Activated CD4-positive, alpha-beta T cell treated with anti-CD3 and anti-CD28 coated beads, Interleukin-2, amount 50 U/mL, for 4 hours (primary cell): Measurements from ENCODE around the gene TDRD3.

Source experiments
- DNase-seq, 2 experiments: peaks; one replicate each; pipeline ENCODE4 v3.0.0-alpha.2; 2020

The TDRD3 gene

DNA sequence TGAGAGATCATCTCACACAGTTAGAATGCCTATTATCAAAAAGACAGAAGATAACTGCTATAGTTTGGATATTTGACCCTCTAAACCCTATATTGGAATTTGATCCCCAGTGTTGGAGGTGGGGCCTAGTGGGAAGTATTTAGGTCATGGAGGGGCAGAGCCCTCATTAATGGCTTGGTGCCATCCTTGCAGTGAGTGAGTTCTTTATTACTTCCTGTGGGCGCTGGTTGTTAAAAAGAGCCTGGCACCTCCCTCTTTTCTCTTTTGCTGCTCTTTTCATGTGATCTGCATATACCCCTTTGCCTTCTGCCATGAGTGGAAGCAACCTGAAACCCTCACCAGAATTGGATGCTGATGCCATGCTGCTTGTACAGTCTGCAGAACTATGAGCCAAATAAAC, 66.8 kb downstream of the TDRD3 start:
- no peak for DNase-seq

DNA sequence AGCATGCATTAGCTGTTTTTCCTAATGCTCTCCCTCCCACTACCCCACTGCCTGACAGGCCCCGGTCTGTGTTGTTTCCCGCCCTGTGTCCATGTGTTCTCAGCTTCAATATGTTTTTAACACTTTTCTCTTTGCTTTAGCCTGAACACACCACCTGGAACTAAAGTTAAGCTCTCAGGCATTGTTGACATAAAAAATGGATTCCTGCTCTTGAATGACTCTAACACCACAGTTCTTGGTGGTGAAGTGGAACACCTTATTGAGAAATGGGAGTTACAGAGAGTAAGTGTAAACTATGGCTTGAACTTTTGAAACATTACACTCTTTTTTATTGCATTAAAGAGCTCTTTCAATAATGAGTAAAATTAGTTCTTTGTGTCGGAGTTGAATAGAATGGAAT, 70.1 kb downstream of the TDRD3 start:
- DNase-seq: no peak

DNA sequence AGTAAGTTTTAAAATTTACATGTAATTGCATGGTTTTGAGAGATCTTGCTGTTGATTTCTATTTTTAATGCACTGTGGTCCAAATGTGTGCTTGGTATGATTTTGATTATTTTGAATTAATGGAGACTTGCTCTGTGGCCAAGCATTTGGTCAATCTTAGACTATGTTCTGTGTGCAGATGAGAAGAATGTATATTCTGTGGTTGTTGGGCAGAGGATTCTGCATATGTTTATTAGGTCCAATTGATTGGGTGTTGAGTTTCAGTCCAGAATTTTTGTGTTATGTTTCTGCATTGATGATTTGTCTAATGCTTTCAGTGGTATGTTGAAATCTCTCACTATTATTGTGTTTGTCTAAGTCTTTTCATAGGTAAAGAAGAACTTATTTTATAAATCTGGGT, 82.3 kb downstream of the TDRD3 start:
- DNase-seq: no peak

DNA sequence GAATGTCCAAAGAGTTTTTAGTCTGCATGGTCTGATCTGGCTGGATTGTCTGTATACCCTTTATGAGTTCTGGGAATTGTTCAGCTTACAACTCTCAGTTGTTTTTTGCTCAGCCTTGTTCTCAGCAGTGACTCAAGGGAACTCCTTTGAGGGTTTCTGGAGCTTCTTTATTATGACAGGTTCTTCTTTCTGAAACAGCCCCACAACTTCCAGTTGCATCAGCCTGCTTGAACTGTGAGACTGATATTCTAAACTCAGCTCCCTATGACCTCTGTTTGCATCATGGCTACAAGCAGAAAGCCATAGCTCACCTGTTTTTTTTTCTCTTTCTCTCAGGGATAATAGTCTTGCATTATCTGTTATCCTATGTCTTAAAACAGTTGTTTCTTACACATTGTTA, 85.0 kb downstream of the TDRD3 start:
- DNase-seq: no peak

DNA sequence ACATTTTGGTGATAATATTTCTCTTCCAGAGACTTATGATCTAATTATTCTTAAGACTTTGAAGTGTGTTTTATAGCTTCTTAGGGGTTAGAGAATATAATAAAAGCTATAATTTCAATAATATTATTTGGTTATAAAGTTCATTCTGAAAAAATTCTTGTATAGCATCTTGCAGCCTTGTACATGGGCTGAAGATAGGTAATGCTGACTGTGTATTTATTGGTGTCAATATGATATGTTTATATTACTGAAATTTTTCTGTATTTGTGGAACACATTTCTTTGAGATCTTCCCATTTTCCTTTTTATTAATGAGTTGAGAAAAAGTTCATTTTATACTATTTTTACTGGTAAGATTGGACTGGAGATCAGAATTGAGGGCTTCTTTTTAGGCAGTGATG, 87.8 kb downstream of the TDRD3 start:
- no peak for DNase-seq

DNA sequence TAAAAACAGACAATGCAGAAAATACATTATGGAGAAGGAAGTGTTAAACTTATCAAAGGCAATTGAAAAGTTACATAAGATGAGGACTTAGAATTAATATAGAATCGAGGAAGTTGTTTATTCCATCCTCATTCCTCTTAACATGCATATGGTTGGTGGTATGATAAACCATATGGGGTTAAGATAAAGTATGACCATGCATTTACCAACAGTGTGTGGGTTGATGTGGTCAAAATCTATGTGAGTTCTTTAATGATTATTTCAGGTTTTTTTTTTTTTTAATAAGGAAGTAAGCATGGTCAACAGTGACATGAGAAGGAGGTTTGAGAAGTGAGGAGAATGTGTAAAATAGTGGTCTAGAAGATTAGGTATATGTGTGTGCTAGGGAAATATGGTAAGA, 94.5 kb downstream of the TDRD3 start:
- no peak for DNase-seq

DNA sequence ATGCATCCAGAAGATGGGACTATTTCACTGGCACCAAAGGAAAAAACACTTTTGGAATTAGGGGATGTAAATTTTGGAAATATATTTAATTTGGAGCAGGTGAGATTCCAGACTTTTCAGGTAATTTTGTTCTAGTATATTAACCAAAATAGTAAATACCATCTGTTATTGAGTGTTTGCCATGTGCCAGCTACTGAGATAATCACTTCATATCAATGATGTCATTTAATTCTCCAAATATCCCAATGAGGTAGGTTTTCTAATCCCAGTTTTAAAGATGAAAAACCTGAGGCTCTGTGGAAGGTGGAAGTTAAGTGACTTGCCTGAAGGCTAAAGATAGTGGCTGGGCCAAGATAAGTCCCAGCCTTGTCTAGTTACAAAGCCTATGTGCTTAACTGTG, 95.2 kb downstream of the TDRD3 start:
- DNase-seq: no peak

DNA sequence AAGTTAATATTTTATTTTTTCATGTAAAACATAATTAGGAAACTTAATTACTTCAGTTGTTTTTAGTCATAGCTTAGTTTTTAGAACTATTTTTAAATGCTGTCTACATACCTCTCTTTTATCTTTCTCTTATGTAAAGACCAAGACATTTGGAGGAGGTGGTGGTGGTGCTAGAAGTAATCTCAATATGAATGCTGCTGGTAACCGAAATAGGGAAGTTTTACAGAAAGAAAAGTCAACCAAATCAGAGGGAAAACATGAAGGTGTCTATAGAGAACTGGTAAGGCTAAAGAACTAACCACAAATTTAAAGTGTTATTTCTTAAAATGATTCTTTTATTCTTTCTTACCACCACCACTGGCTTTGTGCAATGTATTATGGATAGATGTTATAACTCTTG, 97.3 kb downstream of the TDRD3 start:
- no peak for DNase-seq

DNA sequence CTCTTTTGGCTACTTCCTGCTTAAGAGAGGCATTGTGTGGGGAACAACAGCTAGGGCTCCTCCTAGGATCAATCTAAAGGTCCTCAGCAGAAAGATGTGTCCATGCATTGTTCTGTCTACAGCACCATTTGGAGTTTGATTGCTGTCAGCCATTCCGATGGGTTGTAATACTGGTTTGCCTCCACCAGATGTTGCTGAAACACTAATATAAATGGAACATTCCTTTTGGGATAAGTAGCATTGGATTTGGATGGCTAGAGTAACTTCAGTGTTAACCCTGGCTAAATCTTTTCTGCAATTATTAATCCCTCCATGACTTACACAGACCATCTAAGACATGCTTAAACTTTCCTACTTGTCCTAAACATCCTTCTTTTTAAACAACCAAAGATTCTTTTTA, 104.2 kb downstream of the TDRD3 start:
- DNase-seq: no peak

DNA sequence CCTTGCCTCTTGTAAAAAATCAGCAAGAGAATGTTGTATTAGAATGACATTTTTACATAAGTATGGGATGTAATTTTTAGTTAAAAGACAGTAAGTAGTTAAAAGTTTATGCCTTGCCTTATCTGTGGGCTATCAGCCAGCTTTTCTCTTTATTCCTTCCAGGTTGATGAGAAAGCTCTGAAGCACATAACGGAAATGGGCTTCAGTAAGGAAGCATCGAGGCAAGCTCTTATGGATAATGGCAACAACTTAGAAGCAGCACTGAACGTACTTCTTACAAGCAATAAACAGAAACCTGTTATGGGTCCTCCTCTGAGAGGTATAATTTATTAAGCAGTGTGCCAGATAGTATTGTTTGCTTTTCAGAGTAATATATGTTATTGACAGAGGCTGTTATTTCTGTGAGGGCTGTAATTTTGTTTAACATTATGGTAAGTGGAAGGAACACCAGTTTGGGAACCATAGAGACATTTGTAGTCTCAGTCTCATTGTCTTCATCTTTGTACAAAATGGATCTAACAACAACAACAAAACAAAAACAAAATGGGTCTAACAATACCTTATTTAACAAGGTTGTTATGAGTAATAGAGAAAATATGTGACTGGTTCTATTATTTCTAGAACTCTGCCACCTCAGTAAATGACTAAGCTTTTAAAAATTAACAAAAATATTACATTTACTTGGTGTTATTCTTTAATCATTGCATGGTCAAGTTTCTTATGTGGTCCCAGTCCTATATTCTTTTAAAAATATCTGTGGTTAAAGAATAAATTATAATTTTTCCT, 112.8 kb downstream of the TDRD3 start:
- no peak for DNase-seq

DNA sequence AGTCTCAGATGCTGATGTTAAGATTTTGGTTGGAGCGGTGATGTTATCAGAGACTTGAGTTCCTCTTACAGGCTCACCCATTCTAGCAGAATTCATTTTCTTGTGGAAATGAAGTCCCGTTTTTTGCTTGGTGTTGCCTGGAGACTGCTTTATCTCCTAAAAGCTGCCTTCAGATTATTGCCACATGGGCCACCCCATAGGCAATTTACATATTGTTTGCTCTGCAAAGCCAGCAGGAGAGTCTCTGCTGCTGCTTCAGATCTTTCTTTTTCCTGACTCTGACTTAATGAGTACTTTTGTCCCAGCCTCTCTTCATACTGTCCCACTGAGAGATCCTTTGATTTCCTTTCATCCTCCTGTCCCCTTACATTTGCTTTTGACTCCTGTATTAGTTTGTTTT, 114.6 kb downstream of the TDRD3 start:
- DNase-seq: no peak

DNA sequence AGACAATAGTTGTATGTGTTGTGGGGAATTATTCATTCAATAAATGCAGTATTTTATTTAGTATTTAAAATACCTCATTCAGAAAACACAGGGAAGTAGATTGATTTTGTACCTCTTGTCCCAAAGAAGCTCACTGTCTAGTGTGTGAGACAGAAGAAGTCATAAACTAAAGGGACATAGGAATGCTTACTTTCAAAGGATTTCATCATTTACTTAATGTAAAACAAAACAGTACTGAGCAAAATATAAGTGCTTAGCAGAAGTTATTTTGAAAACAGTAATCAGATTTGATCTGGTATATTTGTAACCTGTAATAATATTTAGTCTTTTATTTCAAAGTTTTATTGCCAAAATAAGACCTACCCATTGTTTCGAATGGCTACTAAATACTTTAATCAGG, 117.9 kb downstream of the TDRD3 start:
- no peak for DNase-seq

DNA sequence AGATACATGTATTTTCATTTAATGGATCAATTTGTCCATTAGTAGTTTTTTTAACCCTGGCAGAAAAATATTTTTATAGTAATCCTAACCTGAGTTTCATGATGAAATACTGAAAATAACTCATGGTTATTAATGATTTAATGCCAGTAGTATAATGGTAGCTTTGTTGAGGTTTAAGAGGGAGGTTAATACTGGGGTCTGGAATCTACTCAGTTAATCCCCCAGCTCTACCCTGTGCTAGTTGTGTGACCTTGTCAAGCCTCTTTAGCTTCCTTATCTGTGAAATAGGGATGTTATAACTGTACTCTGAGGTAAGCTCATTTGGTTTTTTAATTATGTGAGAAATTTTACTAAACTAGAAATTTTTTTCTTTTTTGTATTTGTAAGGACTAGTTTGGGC, 122.5 kb downstream of the TDRD3 start:
- DNase-seq: no peak

DNA sequence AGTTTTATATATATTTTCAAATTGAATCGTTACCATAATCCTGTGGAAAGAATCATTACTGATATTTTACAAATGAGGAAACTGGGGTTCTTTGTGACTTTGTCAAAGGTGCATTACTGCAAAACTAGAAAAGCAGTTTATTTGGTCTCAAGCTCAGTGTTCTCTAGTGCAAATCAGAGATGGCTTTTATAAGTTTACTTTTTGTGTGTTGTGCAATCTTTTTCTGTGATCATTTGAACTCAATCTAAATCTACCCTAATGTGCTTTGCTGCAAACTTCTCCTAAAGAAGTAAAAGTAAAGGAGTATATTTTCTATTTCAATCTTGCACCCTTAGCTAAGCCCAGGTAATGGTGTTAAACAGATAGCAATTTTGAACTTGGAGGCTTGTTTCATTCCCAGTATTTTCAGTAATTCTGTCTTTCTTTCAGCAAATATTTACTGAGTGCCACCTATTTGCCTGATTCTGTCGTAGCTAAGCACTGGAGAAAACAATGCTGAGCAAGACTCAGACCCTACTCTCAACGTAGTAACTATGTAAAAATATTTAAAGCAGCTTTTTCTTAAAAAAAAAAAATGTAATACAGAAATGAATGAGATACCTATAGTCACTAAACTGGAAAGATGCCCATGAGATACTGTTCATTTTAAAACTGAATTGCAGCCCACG, 124.0 kb downstream of the TDRD3 start:
- DNase-seq: no peak

DNA sequence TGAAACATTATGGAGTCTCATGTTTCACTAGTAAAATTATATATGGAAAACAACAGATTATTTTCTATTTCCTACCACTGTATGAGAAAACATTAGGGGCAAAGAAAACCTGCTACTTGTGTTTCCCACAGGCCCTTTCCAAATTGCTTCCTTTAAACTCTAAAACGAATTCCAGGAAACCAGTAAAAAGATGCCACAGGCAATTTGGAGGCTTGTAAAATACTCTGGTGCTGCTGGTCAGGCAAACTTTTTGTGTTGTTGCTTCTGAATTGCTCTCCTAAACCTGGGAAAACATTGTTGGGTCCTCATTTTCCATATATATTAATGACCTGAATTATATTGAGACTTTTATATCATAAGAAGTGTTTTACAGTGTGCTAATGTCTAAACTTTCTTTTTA, 141.5 kb downstream of the TDRD3 start:
- DNase-seq: no peak

DNA sequence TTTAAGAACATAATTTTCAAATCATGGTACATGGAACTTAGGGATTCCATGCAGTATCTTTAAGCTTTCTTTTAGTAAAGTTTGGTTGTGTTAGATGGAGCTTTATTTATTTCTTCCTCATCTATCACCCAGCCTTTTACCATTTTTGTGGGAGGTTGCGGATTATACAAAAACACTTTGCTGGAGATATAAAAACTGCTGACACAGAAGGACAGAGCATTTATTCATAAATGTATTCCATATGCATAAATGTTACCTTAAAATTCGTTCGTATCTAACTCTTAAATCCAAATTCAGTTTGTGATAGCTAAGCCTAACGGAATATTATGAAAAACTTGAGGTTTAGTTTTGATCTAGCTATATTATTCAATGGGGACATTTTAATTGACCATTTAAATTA, 143.3 kb downstream of the TDRD3 start:
- DNase-seq: no peak

DNA sequence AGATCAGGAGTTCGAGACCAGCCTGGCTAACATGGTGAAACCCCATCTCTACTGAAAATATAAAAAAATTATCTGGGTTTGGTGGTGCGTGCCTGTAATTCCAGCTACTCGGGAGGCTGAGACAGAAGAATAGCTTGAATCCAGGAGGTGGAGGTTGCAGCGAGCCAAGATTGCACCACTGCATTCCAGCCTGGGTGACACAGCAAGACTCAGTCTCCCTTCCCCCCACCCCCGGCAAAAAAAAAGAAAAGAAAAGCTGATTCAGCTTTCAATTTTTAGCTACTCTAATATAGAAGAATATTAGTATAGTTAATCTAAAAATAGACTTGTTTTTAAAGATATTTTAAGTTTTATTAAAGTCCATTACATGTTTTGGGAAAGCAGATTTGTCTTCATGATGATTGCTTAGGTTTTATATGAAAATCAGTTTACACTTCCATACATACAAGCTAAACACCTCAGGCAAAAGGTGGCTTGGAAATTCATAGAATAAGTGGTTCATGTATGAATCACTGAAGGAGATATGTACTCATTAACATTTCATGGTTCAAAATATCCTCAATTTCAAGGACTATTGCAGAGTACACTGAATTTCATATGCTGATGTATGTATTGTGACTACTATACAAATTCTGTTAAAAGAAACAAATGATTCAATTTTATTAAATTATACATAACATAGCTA, 165.2 kb downstream of the TDRD3 start:
- no peak for DNase-seq

DNA sequence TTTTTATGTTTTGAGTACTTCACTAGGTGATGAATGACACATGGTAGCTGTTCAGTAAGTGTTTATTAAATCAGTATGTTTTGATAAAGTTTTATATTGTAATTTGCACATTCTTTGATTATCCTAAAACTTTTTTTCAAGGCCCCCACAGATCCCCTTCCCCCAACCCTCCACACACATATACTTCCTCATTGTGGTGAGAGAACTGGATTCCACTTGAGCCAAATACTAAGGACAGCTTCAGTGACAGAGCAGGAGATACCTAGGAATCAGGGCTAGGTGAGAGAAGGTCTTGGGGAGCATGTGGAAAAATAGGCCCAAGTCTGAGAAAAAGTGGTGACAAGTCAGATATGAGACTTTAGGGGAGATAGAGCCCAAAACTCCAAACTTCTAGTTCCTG, 174.6 kb downstream of the TDRD3 start:
- DNase-seq: no peak

DNA sequence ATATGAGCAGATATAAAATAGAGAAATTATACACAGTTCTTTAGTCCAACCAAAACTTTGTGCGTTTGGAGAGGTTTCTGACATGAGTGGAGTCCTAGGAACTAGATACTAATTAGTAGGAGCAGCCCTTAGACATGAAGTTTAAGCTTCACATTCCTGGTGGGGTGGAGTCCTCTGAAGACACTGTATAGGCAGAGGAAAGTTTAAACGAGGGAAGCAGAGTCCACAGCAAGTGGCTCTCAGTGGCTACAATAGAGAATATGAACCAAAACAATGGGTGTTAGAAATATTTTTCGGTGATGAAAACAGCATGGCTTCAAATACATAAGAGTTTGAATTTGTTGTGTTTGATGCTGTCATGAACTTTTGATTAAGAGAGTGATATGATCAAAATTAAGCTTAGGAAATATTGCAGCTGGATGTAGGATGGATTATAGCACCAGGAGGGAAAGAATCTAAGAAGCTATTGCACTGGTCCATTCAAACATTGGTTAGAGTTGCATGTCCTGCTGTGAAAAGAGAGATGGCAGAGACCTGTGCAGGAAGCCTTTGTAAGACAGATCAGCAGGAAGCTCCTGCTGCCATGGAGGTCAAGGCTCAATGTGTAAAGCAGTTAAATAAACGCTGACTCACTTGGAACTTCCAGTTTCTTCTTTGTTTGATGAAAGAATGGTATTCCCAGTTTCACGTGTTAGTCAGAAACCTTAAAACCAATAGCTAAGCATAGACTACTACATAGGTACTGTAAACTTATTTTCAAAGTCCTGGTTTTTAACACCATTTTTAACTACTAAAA, 175.2 kb downstream of the TDRD3 start:
- no peak for DNase-seq

DNA sequence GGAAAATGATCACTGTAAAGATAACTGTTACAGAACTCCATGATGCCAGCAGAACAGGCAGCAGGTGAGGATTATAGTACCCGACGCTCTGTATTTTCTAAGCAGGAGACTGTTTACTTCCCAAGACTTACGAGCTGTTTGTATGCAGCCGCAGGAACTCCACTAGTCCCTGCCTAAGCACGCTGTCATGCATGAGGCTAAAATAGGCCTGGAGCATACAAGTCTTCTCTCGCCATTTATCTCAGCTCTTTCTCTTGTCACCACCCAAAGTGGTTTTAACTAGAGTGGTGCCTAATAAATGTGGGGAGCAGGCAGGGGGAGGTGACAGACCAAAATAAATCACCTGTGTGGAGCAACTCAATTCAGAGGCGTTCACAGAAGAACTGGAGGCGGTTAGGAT, 175.8 kb downstream of the TDRD3 start:
- no peak for DNase-seq

DNA sequence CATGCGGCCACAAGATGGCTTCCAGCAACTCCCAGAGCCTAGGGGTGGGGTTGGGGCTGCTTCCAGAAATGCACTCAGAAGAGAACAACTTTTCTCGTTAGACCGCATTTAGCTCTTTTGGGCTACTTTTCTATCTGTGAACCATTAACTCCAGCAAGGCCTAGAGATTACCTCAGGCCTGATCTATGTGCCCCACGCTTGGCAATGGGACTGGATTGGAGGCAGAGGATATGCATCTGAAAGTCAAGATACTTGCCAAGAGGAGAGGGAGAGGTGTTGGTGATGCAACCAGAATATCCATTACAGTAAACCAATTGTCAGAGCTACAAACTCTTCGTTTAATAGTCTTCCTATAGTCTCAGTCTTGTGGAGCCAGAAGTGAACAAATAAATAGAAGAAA, 177.7 kb downstream of the TDRD3 start:
- no peak for DNase-seq

DNA sequence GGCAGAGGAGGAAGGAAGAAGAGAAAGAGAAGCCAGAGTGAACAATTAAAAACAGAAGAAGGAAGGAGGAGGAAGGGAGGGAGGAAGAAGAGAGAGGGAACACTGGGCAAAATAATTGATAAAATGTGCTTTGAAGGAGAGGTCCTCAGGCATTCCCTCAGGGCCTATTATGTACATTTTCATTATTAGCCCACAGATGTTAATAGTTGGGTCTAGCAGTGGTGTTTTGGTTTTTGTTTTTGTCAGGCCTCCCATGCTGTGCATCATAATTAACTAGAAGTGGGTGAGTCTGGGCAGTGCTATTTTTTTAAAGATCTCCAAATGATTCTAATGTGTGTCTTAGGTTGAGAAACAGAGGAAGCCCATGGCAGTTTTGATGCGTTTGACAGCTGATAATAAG, 178.1 kb downstream of the TDRD3 start:
- DNase-seq: no peak

DNA sequence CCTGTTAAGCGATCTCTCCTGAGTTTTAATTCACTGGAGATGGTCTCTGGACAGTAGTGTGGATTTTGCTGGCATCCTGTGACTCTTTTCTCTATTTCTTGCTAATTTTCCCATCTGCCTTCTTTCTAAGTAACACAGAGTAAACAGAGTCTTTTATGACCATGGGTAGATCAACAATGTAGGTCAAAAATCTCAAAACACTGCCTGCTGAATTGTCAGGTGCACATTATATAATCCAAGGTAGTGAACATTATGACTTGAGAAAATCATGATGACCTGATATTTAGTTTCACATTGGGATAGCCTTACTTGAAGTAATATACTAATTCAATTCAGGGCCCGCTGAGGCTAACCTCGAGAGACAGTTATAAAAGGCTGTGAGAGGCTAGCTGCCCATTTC, 180.7 kb downstream of the TDRD3 start:
- DNase-seq: no peak
